Mucosa of rectum (tissue), 2 donors: Measurements from ENCODE around the gene SIPA1L3.

Experiments used
- H3K27ac ChIP-seq, 2 donors: one replicate each; pipeline ENCODE4 v1.7.0; 2013; ENCODE audit warnings: inconsistent platforms in 2 of 2, low read depth in 2 of 2, low read length in 2 of 2
- H3K27me3 ChIP-seq, 2 donors: one replicate each; pipeline ENCODE4 v1.7.0; 2013; ENCODE audit warnings: low read length in 2 of 2; ENCODE audit not compliant: control insufficient read depth in 2 of 2, insufficient read depth in 2 of 2
- H3K36me3 ChIP-seq, 2 donors: one replicate each; pipeline ENCODE4 v1.7.0; 2013; ENCODE audit warnings: low read length in 2 of 2; ENCODE audit not compliant: control insufficient read depth in 2 of 2, insufficient read depth in 2 of 2
- H3K4me1 ChIP-seq, 2 donors: one replicate each; pipeline ENCODE4 v1.7.0; 2013; ENCODE audit warnings: low read length in 2 of 2, mild to moderate bottlenecking in 1 of 2; ENCODE audit not compliant: control insufficient read depth in 2 of 2, insufficient read depth in 2 of 2
- H3K4me3 ChIP-seq, 2 donors: one replicate each; pipeline ENCODE4 v1.7.0; 2013; ENCODE audit warnings: low read length in 2 of 2
- H3K9ac ChIP-seq, 2 donors: one replicate each; pipeline ENCODE4 v1.7.0; 2013; ENCODE audit warnings: low read length in 2 of 2, low read depth in 1 of 2, mild to moderate bottlenecking in 1 of 2
- H3K9me3 ChIP-seq, 2 donors: one replicate each; pipeline ENCODE4 v1.7.0; 2013; ENCODE audit warnings: low read length in 2 of 2; ENCODE audit not compliant: control insufficient read depth in 2 of 2
- donor health status: healthy.
- donor health status: Normal muscosa, but diverticular disease.

Gene SIPA1L3

GRCh38 chr19:38004521-38005223 lies 97.7 kb downstream of the SIPA1L3 start:
- H3K4me3 ChIP-seq: peak overlapping the region; percentile 60 to 74

GRCh38 chr19:38005224-38005614 lies 98.2 kb downstream of the SIPA1L3 start:
- no peak overlapping the region for H3K4me3 ChIP-seq
- H3K36me3 ChIP-seq: peaks cover 3% of the 10 kb centered on the region in 2 donors
- H3K9me3 ChIP-seq: no peaks in the 10 kb centered on the region
- H3K4me1 ChIP-seq: peaks cover 0 to 10% of the 10 kb centered on the region in 2 donors
- no peak overlapping the region for H3K9ac ChIP-seq
- H3K27ac ChIP-seq: peak overlapping the region; percentile 46 to 70
- H3K27me3 ChIP-seq: no peaks in the 10 kb centered on the region

More at GRCh38 chr19:38004521-38005223, 97.7 kb downstream of the SIPA1L3 start:
- H3K36me3 ChIP-seq: peaks cover 3% of the 10 kb centered on the region in 2 donors
- no peaks in the 10 kb centered on the region for H3K27me3 ChIP-seq
- H3K9ac ChIP-seq: peak overlapping the region in 1 of 2 donors; percentile 24
- H3K27ac ChIP-seq: peak overlapping the region; percentile 46 to 70
- H3K9me3 ChIP-seq: no peaks in the 10 kb centered on the region
- H3K4me1 ChIP-seq: peaks cover 0 to 10% of the 10 kb centered on the region in 2 donors

DNA sequence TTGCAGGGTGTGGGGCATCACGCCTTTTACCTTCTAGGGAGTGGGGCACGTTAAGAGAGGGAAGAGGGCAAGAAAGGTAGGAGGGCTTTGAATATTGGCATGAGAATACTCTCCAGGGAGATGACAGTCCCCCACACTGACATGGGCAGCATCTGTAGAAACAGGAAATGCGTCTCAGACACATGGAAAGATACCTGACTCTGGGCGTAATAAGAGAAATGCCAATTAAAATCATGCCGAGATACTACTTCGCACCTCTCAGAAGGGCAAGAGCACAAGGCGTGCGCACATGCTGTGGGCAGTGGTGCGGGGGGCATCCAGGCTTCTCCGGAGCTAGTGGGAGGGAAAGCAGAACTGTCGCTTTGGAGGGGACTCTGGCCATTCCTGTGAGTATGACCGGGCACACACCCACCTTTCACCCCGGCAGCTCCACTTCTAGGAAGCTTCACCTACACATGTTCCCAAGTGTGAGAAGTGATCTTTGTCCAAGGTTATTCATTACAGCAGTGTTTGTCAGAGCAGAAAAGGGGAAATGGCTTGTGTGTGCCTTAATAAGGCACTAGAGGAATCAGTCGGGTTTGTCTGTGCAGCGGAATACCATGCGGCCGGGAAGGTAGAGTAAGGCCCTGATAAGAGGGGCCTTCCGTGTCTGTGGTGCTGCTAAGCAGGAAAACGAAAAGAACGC lies 99.5 kb downstream of the SIPA1L3 start:
- Histone ChIP-seq H3K4me3 (no peak overlapping the region), H3K9me3 (no peaks in the 10 kb centered on the region), H3K27ac (peak overlapping the region in 1 of 2 donors; percentile 2), H3K36me3 (peaks cover 3% of the 10 kb centered on the region in 2 donors), H3K27me3 (no peaks in the 10 kb centered on the region), H3K4me1 (peaks cover 0 to 10% of the 10 kb centered on the region in 2 donors), H3K9ac (no peak overlapping the region)

DNA sequence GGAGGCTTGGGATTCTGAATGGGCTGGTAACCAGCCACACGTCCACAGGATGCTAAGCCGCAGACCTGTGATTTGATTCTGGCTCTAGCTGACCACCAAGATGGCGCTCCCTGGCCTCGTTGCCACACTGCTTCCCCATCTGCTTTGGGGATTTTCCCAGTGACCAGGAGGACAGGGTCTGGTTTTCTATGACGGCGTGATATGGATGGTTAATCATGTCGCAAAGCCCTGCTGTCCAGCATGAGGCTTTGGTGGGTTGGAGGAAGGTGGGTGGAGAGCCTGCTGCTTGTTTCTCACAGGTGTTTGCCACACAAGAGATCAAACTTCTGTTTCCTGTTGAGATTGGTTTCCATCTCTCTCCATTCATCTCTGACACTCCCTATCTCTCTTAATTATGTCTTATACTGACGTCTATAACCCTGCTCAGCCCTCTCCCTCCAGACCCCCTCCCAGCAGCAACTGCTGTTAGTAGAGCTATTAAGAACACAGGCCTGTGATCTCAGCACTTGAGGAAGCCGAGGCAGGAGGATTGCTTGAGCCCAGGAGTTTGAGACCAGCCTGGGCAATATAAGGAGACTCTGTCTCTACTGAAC lies 102.7 kb downstream of the SIPA1L3 start:
- peaks cover 0 to 2% of the 10 kb centered on the region in 2 donors for H3K4me1 ChIP-seq

DNA sequence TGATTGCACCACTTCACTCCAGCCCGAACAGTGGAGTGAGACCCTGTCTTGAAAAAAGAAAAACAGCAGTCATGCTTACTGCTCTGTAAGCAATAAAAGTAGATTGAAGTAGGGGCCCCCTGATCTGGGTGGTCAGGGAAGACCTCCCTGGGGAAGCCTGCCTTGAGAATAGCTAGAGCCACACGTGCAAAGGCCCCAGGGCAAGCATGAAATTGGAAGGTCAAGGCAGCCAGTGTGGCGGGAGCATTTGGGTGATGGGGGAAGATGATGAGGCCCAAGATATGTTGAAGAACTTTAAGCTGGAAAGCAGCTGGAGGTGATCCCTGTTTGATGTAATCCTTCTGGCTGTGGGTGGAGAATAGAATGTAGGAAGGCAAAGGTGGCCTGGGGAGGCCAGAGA lies 104.4 kb downstream of the SIPA1L3 start:
- Histone ChIP-seq H3K36me3 (peaks cover 7 to 11% of the 10 kb centered on the region in 2 donors), H3K27ac (no peak overlapping the region), H3K4me1 (no peaks in the 10 kb centered on the region), H3K27me3 (no peaks in the 10 kb centered on the region), H3K4me3 (no peak overlapping the region), H3K9ac (no peak overlapping the region), H3K9me3 (no peaks in the 10 kb centered on the region)

More for the DNA sequence above, 102.7 kb downstream of the SIPA1L3 start:
- Histone ChIP-seq H3K9me3 (no peaks in the 10 kb centered on the region), H3K9ac (no peak overlapping the region), H3K27ac (no peak overlapping the region), H3K27me3 (no peaks in the 10 kb centered on the region), H3K36me3 (peaks cover 3 to 10% of the 10 kb centered on the region in 2 donors), H3K4me3 (no peak overlapping the region)

DNA sequence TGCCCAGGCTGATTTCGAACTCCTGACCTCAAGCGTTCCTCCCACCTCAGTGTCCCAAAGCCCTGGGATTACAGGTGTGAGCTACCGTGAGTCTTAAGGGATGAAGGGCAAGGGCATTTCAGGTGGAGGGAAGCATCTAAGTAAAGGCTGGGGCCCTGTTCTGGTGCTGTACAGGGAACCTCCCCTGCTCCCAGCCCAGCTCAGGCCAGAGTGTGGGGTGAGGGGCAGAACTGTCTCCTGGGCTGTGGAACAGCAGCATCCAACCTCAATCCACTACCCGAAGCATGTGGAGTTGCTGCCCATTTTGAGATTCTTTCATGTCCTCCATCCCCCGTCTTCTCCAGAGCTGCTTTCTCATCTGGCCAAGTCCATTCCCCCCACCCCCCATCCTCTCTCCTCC lies 105.3 kb downstream of the SIPA1L3 start:
- H3K36me3 ChIP-seq: peaks cover 7 to 11% of the 10 kb centered on the region in 2 donors
- H3K27me3 ChIP-seq: no peaks in the 10 kb centered on the region
- no peak overlapping the region for H3K4me3 ChIP-seq
- no peaks in the 10 kb centered on the region for H3K4me1 ChIP-seq
- H3K9me3 ChIP-seq: no peaks in the 10 kb centered on the region
- H3K9ac ChIP-seq: no peak overlapping the region
- no peak overlapping the region for H3K27ac ChIP-seq

GRCh38 chr19:38012944-38013343 lies 105.9 kb downstream of the SIPA1L3 start:
- no peak overlapping the region for H3K4me3 ChIP-seq
- H3K9ac ChIP-seq: no peak overlapping the region
- H3K27me3 ChIP-seq: no peaks in the 10 kb centered on the region
- H3K4me1 ChIP-seq: no peaks in the 10 kb centered on the region
- H3K9me3 ChIP-seq: no peaks in the 10 kb centered on the region
- peaks cover 7 to 11% of the 10 kb centered on the region in 2 donors for H3K36me3 ChIP-seq
- no peak overlapping the region for H3K27ac ChIP-seq

DNA sequence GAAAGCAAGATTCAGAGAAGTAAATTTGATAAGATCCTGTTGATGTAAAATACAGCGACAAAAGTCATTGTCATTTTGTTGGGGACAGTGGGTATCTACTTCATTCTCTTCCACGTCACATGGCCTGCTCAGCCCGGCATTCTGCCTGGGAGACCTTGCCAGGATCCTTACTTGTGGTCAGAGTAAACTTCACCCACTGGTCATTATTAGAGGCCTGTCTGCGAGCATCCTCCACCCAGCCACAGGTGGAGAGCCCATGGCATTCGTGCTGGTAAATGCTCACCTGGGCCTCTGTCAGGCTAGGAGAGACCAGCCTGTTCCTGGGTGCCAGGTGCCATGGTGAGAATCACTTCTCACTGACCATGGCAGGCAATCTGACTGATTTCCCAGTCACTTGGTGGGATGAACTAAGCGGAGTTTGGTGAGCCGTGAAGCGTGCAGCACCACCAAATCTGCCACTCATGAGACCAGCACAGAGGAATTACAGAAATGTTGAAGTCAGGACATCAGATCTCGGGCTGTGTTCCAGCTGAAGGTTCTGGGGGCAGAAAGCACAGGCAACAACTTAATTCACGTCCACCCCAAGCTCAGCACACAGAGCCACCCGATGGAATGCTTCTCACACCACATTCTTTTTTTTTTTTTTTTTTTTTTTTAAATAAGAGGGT lies 107.0 kb downstream of the SIPA1L3 start:
- H3K9me3 ChIP-seq: no peaks in the 10 kb centered on the region
- H3K27ac ChIP-seq: no peak overlapping the region
- no peaks in the 10 kb centered on the region for H3K27me3 ChIP-seq
- H3K4me1 ChIP-seq: no peaks in the 10 kb centered on the region
- no peak overlapping the region for H3K4me3 ChIP-seq
- H3K36me3 ChIP-seq: peaks cover 4 to 8% of the 10 kb centered on the region in 2 donors
- no peak overlapping the region for H3K9ac ChIP-seq

DNA sequence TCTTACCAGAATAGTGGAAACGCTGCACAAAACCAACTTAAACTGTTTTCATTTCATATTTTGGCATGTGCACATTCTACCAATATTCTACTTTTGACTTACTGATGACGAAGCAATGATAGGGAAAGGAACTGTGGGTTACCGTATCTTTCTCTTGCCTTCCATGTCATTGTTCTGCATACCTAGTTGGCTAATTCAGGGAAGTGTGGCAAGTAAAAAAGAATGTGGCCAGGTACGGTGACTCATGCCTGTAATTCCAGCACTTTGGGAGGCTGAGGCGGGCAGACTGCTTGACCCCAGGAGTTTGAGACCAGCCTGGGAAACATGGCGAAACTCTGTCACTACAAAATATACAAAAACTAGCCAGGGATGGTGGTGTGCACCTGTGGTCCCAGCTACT lies 108.2 kb downstream of the SIPA1L3 start:
- no peak overlapping the region for H3K27ac ChIP-seq
- H3K36me3 ChIP-seq: peaks cover 4 to 8% of the 10 kb centered on the region in 2 donors
- no peaks in the 10 kb centered on the region for H3K27me3 ChIP-seq
- no peaks in the 10 kb centered on the region for H3K4me1 ChIP-seq
- no peak overlapping the region for H3K4me3 ChIP-seq
- H3K9ac ChIP-seq: no peak overlapping the region
- H3K9me3 ChIP-seq: no peaks in the 10 kb centered on the region

GRCh38 chr19:38015761-38016160 lies 108.8 kb downstream of the SIPA1L3 start:
- no peaks in the 10 kb centered on the region for H3K27me3 ChIP-seq
- peaks cover 4 to 8% of the 10 kb centered on the region in 2 donors for H3K36me3 ChIP-seq
- no peak overlapping the region for H3K4me3 ChIP-seq
- H3K9ac ChIP-seq: no peak overlapping the region
- no peaks in the 10 kb centered on the region for H3K4me1 ChIP-seq
- no peak overlapping the region for H3K27ac ChIP-seq
- no peaks in the 10 kb centered on the region for H3K9me3 ChIP-seq
